Keratinocyte (primary cell): ENCODE data around the gene KIR2DL3. TPM values are rescaled to one million over a fixed set of nuclear protein-coding genes. Genes with fewer than 3 reads are reported as not detected.

Source experiments
- DNase-seq: peaks from one replicate; pipeline ENCODE4 v3.0.0-alpha.2; 2011; ENCODE audit warnings: low read depth, missing footprints, low spot score
- FAIRE-seq: peaks from 2 replicates; lab custom pipeline; 2011; peaks lifted over from hg19 to GRCh38; lab: Jason Lieb, UNC
- H2AFZ ChIP-seq: 2 replicates; pipeline ENCODE4 v1.6.0; 2012; ENCODE audit warnings: low read length, control low read depth, inconsistent platforms; ENCODE audit not compliant: control insufficient read depth
- H3K27ac ChIP-seq: 2 replicates; pipeline ENCODE4 v1.5.1; 2011; ENCODE audit warnings: low read length; ENCODE audit not compliant: control insufficient read depth, insufficient read depth
- H3K27me3 ChIP-seq: 3 replicates; pipeline ENCODE4 v1.6.0; 2011; ENCODE audit warnings: low read length; ENCODE audit not compliant: control insufficient read depth, insufficient read depth; ENCODE audit errors: extremely low read depth
- H3K36me3 ChIP-seq, 2 experiments: 2 replicates in 1 of 2; 3 replicates in 1 of 2; pipeline ENCODE4 v1.5.1; 2011; ENCODE audit warnings: low read length in 2 of 2, mild to moderate bottlenecking in 1 of 2; ENCODE audit not compliant: control insufficient read depth in 2 of 2, insufficient read depth in 2 of 2; ENCODE audit errors: extremely low read depth in 1 of 2
- H3K4me1 ChIP-seq: 3 replicates; pipeline ENCODE4 v1.5.1; 2011; ENCODE audit warnings: low read length; ENCODE audit not compliant: control insufficient read depth, insufficient read depth; ENCODE audit errors: extremely low read depth
- H3K4me2 ChIP-seq: 3 replicates; pipeline ENCODE4 v1.6.0; 2011; ENCODE audit warnings: low read depth, low read length; ENCODE audit not compliant: control insufficient read depth, insufficient read depth; ENCODE audit errors: extremely low read depth
- H3K4me3 ChIP-seq, 3 experiments: fragments of 200-600 bp in 1 of 3; sonication (generic) in 1 of 3; 2 replicates in 2 of 3; 3 replicates in 1 of 3; pipeline ENCODE4 v1.5.1; 2011 to 2016; ENCODE audit warnings: low read length in 3 of 3, mild to moderate bottlenecking in 3 of 3, control low read depth in 2 of 3, inconsistent platforms in 1 of 3, low read depth in 1 of 3, mixed read lengths in 1 of 3, mixed run types in 1 of 3, moderate library complexity in 1 of 3; ENCODE audit not compliant: control insufficient read depth in 2 of 3, insufficient read depth in 2 of 3; ENCODE audit errors: extremely low read depth in 1 of 3
- H3K79me2 ChIP-seq: 2 replicates; pipeline ENCODE4 v1.6.0; 2012; ENCODE audit warnings: low read length; ENCODE audit not compliant: control insufficient read depth, insufficient read depth
- H3K9ac ChIP-seq: 3 replicates; pipeline ENCODE4 v1.6.0; 2011; ENCODE audit warnings: low read length; ENCODE audit not compliant: control insufficient read depth, insufficient read depth; ENCODE audit errors: extremely low read depth
- H3K9me1 ChIP-seq: 3 replicates; pipeline ENCODE4 v1.6.0; 2011; ENCODE audit warnings: low read length; ENCODE audit not compliant: control insufficient read depth, insufficient read depth; ENCODE audit errors: extremely low read depth
- H3K9me3 ChIP-seq: 2 replicates; pipeline ENCODE4 v1.5.1; 2012; ENCODE audit warnings: low read depth, low read length; ENCODE audit not compliant: control insufficient read depth
- H4K20me1 ChIP-seq: 3 replicates; pipeline ENCODE4 v1.6.0; 2011; ENCODE audit warnings: low read length; ENCODE audit not compliant: control insufficient read depth, insufficient read depth; ENCODE audit errors: extremely low read depth
- EZH2 ChIP-seq: IDR thresholded peaks from one replicate; pipeline ENCODE4 v1.6.1; 2012; ENCODE audit warnings: inconsistent platforms, mild to moderate bottlenecking, low read length, moderate library complexity
- dilution Hi-C: fragments of 300-500 bp; cut with MboI; formaldehyde crosslinking; loops from one replicate; pipeline ENCODE4 v1.7.0; 2020; ENCODE audit warnings: low sequenced_read_pairs; ENCODE audit not compliant: extremely low pct_ligation_motif_present
- polyA plus RNA-seq, 5 experiments: library from polyadenylated mRNA; depleted of rRNA in 3 of 5; stranded (reverse) in 3 of 5; stranded (forward) in 1 of 5; unstranded in 1 of 5; fragments of >200 nt; gene quantifications; 1 replicate in 1 of 5; 2 replicates in 3 of 5; 3 replicates in 1 of 5; pipeline versions ENCODE4 v1.2.1 to v1.2.3, GENCODE V29; 2011 to 2012; ENCODE audit warnings: missing spikeins in 2 of 5, low read depth in 1 of 5, low replicate concordance in 1 of 5
- TF ChIP-seq, protein P1 (sequence below), 3 experiments: IDR thresholded peaks in 1 of 3; conservative IDR thresholded peaks in 1 of 3; optimal IDR thresholded peaks in 1 of 3; 2 replicates in 2 of 3; 3 replicates in 1 of 3; pipeline versions ENCODE3 to v1.5.1; 2011; ENCODE audit warnings: low read length in 3 of 3, mild to moderate bottlenecking in 3 of 3, moderate library complexity in 2 of 3, control low read depth in 1 of 3, inconsistent platforms in 1 of 3; ENCODE audit not compliant: insufficient read depth in 2 of 3; ENCODE audit errors: extremely low read depth in 1 of 3

The KIR2DL3 gene
- polyA plus RNA-seq, 1 donor (not counting 4 experiments of a cell fraction or from before 2014, with no cell fraction given) = not detected

DNA sequence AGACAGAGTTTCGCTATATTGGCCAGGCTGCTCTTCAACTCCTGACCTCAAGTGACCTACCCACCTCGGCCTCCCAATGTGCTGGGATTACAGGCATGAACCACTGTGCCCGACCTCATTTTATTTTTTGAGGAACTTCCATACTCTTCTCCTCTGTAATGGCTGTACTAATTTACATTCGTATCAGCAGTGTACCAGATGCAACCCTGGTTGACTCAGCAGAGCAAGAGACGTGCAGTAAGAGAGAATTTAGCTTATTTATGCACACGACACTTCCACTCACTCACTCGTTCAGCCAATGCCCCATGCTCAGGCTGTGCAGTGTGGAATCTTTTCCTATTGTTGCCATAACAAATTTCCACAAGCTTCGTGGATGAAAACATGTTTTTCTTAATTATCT is 7.1 kb upstream of the KIR2DL3 start:
- no peak for TF ChIP-seq EZH2
- TF ChIP-seq, protein P1, sequence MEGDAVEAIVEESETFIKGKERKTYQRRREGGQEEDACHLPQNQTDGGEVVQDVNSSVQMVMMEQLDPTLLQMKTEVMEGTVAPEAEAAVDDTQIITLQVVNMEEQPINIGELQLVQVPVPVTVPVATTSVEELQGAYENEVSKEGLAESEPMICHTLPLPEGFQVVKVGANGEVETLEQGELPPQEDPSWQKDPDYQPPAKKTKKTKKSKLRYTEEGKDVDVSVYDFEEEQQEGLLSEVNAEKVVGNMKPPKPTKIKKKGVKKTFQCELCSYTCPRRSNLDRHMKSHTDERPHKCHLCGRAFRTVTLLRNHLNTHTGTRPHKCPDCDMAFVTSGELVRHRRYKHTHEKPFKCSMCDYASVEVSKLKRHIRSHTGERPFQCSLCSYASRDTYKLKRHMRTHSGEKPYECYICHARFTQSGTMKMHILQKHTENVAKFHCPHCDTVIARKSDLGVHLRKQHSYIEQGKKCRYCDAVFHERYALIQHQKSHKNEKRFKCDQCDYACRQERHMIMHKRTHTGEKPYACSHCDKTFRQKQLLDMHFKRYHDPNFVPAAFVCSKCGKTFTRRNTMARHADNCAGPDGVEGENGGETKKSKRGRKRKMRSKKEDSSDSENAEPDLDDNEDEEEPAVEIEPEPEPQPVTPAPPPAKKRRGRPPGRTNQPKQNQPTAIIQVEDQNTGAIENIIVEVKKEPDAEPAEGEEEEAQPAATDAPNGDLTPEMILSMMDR (optimal IDR thresholded peaks at IDR 0.05 in 1 of 3, IDR thresholded peaks at IDR 0.05 in 1 of 3, conservative IDR thresholded peaks at IDR 0.05 in 1 of 3; ENCODE audit: extremely low read depth in 1 of 3, insufficient read depth in 2 of 3, low read length in 3 of 3) = no peak
- Histone ChIP-seq H2AFZ (no peak overlapping the region), H3K9me3 (peaks cover 7% of the 10 kb centered on the region), H3K4me3 (no peak overlapping the region), H3K36me3 (no peaks in the 10 kb centered on the region), H3K27me3 (no peaks in the 10 kb centered on the region), H3K4me2 (no peak overlapping the region), H3K4me1 (no peaks in the 10 kb centered on the region), H3K9ac (no peak overlapping the region), H4K20me1 (no peaks in the 10 kb centered on the region), H3K79me2 (no peaks in the 10 kb centered on the region), H3K27ac (no peak overlapping the region), H3K9me1 (no peaks in the 10 kb centered on the region)
- dilution Hi-C loops = no loop called here
- DNase-seq (no peak), FAIRE-seq (no peak)

DNA sequence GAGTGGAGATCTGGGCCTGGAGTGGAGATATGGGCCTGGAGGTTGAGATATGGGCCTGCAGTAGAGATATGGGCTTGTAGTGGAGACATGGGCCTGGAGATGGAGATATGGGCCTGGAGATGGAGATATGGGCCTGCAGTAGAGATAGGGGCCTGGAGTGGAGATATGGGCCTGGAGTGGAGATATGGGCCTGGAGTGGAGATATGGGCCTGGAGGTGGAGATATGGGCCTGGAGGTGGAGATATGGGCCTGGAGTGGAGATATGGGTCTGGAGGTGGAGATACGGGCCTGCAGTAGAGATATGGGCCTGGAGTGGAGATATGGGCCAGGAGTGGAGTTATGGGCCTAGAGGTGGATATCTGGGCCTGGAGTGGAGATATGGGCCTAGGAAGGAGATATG is 402 bp downstream of the KIR2DL3 start:
- Histone ChIP-seq H3K4me1 (no peaks in the 10 kb centered on the region), H4K20me1 (no peaks in the 10 kb centered on the region), H3K9me3 (no peaks in the 10 kb centered on the region), H3K4me2 (no peak overlapping the region), H3K27me3 (no peaks in the 10 kb centered on the region), H3K9ac (no peak overlapping the region), H3K79me2 (no peaks in the 10 kb centered on the region), H3K27ac (no peak overlapping the region), H3K36me3 (no peaks in the 10 kb centered on the region), H2AFZ (no peak overlapping the region), H3K4me3 (no peak overlapping the region), H3K9me1 (no peaks in the 10 kb centered on the region)
- dilution Hi-C loops = no loop called here
- TF ChIP-seq, protein P1 (optimal IDR thresholded peaks at IDR 0.05 in 1 of 3, IDR thresholded peaks at IDR 0.05 in 1 of 3, conservative IDR thresholded peaks at IDR 0.05 in 1 of 3; ENCODE audit: extremely low read depth in 1 of 3, insufficient read depth in 2 of 3, low read length in 3 of 3) = no peak
- TF ChIP-seq EZH2 = no peak
- DNase-seq = no peak
- no peak for FAIRE-seq
